Fibroblast of peridontal ligament (primary cell): ENCODE data around the gene NARF.

ENCODE experiments used
- DNase-seq: peaks from one replicate; pipeline ENCODE4 v3.0.0-alpha.2; 2010; ENCODE audit errors: extremely low read depth

The NARF gene

GRCh38 chr17:82433560-82434215 is 24.9 kb upstream of the NARF start:
- DNase-seq = no peak

GRCh38 chr17:82434216-82434565 is 24.4 kb upstream of the NARF start:
- no peak for DNase-seq

GRCh38 chr17:82435103-82435502 is 23.4 kb upstream of the NARF start:
- no peak for DNase-seq

GRCh38 chr17:82435601-82436583 is 22.6 kb upstream of the NARF start:
- DNase-seq = no peak

GRCh38 chr17:82436601-82437324 is 21.8 kb upstream of the NARF start:
- DNase-seq = no peak

- DNase-seq = no peak
Measured at GRCh38 chr17:82437325-82437668, 21.2 kb upstream of the NARF start.

- DNase-seq = no peak
Measured at GRCh38 chr17:82438401-82439193, 19.9 kb upstream of the NARF start.

GRCh38 chr17:82439194-82439828 is 19.2 kb upstream of the NARF start:
- DNase-seq = no peak

- DNase-seq = no peak
Measured at GRCh38 chr17:82439829-82440365, 18.6 kb upstream of the NARF start.

GRCh38 chr17:82440469-82440981 is 18.0 kb upstream of the NARF start:
- DNase-seq = no peak

GRCh38 chr17:82440991-82441627 is 17.4 kb upstream of the NARF start:
- no peak for DNase-seq

GRCh38 chr17:82441691-82442487 is 16.7 kb upstream of the NARF start:
- no peak for DNase-seq

GRCh38 chr17:82442643-82443464 is 15.7 kb upstream of the NARF start:
- DNase-seq = no peak

- no peak for DNase-seq
Measured at GRCh38 chr17:82443465-82444283, 14.9 kb upstream of the NARF start.

- DNase-seq = no peak
Measured at GRCh38 chr17:82444284-82444893, 14.2 kb upstream of the NARF start.

GRCh38 chr17:82444941-82445521 is 13.5 kb upstream of the NARF start:
- DNase-seq = no peak

GRCh38 chr17:82445542-82445941 is 13.0 kb upstream of the NARF start:
- no peak for DNase-seq
